Measurements from ENCODE around the gene SEMA3E.

The SEMA3E gene

DNA sequence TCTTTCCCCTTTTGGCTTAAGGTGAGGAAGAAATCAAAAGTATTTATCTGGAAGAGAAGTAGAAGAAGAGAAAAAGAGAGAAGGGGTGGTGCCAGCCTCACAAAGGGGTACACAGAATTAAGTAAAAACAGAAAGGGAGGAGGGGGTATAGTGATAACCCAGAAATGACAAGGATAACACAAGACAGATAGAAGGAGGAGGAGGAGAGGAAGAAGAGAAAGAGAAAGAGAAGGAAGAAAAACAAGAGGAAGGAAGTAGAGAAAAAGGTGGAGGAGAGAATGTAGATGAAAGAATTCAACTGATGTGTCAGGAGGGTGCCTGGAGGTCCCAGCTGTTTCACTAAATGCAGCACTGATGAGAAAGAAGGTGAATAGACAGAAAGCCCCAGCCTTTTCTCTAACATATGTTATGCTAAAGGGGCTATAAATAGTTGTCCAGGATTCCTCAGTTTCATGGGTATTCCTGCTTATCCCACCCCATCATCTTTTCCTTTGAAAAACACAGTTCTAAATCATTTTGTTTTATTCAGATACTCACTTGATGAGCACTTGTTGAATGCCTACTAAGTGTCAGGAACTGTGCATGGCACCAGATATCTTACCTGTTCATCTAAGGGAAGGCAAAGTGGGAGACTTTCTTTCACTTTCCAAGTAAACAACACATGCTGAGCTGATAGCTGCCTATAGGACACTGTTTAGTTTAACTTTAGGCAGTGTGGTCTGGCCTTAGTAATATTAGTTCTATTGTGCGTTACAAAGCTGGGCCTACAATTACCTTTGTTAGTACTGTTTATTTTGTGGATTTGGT, 8.0 kb downstream of the SEMA3E start:
- no peak for DNase-seq (ENCODE audit: low spot score)

DNA sequence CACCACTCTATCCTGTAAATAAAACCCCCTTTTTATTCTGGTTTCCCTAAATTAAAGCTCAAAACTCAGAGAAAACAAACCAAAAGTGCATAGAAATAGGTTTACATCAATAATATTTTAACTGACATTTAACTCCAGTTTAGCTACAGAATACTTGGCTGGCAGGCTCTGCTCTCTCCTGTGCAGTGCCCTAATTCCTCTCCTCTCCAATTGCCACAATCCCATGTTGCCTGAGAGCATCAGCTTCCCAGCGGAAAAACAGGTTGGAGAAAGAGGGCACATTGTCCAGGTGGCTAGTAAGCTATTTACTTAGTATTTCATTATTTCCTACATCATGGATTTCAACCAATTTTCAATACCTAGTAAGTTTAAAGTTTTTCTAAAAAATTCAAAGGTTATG, 8.7 kb downstream of the SEMA3E start:
- DNase-seq (ENCODE audit: low spot score) = no peak

DNA sequence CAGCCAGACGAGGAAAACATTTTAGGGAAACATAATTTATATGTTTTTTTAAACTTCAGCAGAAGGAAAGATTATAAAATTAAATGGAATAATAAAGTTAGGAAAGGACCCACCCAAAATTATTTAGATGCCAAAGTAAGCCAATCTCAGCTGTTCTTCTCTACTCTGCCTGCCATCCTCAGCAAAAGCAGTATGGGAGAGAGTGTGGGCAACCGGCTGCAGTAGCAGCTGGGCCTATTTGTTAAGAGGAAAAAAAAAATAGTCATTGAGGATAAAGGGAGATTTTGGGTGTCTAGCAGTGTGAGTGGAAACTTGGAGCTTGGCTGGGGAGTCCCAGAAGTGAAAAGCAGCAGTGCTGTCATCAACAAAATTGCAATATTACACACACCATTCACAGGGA, 15.4 kb downstream of the SEMA3E start:
- DNase-seq (ENCODE audit: low spot score) = no peak

DNA sequence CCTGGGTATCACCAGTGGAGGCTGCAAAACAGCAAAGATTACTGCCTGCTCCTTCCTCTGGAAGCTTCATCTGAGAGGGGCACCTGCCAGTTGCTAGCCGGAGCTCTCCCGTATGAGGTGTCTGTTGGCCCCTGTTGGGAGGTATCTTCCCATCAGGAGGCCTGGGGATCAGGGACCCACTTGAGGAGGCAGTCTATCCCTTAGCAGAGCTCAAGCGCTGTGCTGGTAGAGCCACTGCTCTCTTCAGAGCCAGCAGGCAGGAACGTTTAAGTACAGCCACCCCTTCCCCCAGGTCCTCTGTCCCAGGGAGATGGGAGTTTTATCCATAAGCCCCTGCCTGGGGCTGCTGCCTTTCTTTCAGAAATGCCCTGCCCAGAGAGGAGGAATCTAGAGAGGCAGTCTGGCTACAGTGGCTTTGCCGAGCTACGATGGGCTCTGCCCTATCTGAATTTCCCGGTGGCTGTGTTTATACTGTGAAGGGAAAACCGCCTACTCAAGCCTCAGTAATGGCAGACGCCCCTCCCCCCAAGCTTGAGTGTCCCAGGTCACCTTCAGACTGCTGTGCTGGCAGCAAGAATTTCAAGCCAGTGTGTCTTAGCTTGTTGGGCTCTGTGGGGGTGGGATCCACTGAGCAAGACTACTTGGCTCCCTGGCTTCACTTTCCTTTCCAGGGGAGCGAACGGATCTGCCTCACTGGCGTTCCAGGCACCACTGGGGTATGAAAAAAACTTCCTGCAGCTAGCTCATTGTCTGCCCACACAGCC, 19.6 kb downstream of the SEMA3E start:
- DNase-seq (ENCODE audit: low spot score) = no peak

DNA sequence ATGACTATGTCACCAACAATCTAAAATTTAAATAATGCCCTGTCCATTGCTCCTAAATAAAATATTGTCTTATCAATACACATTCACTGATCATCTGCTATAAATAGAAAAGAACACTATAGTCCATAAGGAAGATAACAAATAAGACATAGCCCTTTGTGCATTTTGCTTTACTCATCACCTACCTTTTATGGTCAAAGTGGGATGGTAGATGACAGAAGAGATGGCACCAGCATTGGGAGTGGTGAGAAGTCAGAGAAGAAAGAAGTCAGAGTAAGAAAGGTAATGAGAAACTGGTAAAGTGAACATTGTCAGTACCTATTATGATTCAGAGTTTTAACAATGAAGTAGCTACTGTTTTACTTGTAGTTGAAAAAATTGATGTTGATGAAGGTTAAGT, 31.1 kb downstream of the SEMA3E start:
- no peak for DNase-seq (ENCODE audit: low spot score)

DNA sequence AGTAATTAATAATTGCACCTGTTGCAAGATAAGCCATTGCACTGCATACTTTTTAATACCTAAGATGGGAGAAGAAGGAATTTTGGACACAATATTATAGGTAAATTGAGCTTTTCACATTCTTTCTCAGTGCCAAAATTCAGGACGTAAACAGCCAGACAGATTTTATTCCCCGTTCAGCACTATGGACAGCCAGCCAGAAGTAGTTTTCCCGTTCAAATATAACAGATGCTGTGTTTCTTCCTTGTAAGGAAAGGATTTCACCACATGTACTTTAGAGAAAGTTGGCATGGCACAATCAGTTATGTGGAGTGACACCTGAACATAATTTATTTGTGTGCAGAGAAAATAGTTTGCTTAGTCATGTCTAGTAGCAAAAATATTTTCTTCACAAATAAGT, 34.8 kb downstream of the SEMA3E start:
- DNase-seq (ENCODE audit: low spot score) = no peak

DNA sequence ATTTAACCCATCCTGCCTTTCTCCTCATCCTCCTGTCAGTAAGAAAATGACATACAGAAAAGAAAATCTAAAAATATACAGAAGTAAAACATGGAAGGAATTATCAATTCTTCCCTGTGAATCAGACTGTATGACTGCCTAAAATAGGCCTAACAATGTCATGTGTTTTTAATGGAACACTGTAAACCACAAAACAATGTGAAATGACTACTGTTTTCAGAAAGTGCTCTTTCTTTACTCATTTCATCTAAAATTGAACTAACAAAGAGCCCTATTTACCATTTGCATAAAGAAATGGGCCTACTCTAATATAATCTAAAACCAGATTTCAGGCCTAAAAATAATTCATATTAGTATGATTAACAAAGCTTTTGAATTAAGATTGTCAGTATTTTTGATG, 35.7 kb downstream of the SEMA3E start:
- no peak for DNase-seq (ENCODE audit: low spot score)

DNA sequence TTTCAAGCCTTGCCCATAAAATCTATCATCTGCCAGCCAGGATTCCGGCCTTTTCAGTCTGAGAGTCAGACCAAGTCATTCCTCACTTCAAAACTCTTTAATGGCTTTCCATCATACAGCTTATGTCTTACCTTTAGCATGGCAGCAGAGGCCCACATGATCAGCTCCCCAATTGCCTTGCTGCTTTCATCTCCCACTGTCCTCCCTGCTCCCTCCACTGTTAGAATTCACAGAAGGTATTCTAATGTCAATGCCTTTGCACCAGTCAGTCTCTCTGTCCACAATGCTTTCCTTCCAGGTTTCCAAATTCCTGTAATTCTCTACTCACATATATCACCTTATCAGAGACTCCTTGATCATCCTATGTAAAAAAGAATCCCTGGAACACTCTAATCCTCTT, 37.2 kb downstream of the SEMA3E start:
- no peak for DNase-seq (ENCODE audit: low spot score)

DNA sequence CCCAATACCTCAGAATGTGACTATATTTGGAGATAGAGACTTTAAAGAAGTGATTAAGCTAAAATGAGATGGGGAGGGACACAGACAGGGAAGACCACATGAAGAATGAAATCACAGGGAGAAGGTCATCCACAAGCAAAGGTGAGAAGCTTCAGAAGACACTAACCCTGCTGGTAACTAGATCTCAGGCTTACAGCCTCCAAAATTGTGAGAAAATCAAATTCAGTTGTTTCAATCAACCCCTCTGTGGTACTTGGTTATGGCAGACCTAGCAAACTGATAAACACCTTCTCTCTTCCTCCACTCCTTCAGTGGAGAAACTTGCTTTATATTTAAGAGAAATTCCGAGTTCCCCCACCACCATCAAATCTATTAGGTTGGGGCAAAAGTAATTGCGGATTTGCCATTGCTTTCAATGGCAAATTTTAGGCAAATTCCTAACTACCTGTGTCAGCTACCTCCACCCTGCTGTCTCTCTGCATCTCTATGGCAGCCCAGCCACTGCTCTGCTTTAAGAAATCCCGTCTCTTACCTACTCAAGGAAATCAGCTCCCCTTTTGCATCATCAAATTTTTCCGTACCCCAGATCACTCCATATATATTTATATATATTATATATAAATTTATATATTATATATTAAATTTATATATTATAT, 38.2 kb downstream of the SEMA3E start:
- DNase-seq (ENCODE audit: low spot score) = no peak

DNA sequence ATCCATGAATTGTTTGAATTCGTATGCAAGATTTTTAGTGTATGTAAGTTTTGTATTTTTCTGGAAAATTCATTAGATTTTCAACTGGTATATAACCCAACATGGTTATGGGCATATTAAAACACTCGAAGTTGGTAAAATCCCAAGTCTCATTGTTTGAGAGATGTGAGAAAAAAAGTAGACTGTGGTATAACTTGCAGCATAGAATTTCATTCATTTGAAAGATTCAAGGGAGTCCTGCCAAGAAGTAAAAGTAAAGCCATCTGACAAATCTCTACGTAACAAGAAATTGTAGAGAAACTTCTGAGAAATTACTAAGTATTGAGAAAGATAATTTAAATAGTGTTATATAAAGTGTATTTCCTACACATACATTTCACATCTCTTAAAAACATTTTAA, 40.2 kb downstream of the SEMA3E start:
- DNase-seq (ENCODE audit: low spot score) = no peak

DNA sequence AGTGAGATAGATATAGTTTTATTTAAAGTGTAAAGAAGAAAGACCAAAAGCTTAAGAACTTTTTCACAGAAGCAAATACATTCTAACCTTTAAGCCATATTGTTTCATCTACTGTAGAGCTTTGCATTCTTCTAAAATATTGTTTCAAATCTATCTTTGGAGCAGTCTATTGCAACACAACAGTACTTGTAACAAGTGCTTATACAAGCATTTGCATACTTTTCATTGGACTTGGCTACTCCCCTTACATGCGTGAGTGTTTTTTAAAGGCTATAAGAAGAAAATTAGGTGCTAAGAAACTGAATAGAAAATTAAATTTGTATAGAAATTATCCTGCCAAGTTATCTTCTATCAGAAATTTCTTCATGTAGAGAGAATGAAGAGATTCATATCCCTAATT, 45.3 kb downstream of the SEMA3E start:
- DNase-seq (ENCODE audit: low spot score) = no peak

DNA sequence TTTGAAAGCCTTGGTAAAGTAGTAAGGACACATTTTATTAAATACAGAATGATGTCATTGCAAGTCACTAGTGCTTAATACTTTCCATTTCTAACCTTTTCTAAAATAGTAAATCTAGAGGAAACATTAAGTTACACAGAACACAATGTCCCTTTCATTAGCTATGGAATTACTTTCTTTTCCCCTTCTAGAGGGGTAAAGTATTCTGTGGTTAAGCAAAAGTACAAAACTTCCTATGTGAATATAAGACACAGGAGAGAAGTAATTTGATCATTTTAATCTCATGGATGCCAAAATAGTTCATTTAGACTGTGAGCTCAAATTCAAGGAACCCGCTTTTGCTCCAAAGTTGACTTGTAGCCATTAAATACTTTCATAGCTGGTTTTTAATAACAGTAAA, 49.8 kb downstream of the SEMA3E start:
- DNase-seq (ENCODE audit: low spot score) = no peak

DNA sequence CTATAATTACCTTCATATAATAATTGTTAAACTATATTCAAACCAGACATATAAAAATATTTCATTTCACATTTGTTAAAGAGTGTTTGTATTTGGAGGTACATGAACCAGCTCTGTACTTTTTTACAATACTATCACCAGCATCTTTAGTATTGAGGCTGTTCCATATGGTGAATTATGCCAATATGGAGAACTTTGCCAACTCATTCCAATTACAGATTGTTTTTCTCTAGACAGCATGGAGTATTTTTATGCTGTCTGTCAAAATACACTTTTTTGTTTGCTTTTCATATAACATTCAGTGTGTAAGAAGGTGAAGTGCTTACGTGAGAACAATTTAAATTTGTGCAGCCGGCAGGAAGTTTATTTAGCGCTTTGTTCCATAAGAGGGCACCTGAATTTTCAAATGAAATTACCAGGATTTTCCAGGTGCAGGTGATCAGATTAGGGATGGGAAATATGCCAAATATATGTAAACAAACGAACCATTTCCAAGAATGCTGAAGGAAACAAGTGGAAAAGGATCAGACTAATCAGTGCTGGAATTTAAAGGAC, 54.9 kb downstream of the SEMA3E start:
- no peak for DNase-seq (ENCODE audit: low spot score)

DNA sequence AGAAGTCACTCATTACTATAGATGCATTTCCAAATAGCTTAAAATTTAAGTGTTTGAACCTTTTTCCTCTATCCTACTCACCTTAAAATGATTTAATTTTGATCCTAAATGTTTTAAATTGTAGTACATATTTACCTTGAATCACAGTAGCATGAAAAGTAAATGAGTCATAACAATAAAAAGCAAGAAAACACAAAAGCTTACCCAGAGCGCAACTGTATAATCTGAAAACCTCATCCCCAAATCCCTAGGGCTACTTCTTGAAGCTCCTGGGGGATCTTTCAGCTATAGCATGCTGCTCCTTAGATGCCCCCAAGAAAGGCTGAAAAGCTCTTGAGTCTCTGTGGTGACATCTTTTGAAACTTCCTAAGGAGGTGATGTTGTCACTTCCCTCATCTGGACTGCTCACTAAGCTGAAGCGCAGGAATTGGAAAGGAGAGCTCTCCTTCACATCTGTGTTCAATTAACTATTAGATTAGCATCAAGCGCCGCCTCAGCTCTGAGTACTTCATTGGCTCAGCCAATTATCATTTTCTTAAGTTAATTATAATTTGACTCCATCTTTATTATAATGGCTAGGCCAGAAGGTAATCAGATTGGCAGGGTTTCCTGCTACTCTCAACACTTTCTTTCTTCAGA, 60.2 kb downstream of the SEMA3E start:
- no peak for DNase-seq (ENCODE audit: low spot score)

DNA sequence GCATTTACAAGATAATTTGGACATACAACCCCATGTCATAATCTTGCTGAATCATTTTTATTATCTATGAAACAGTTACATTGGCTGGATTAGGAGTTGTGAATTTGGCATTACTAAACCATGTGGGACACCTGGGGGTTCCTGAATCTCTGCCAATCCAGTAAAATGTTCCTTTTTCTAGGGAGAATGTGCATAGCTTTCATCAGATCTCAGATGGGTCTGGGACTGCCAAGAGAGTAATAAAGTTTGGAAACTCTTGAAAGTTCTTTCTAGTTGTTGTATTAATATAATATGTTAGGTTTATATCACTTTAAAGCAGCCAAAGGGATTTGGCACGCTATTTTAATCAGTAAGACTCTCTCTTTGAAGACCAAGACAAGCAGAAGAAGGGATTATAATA, 62.7 kb downstream of the SEMA3E start:
- no peak for DNase-seq (ENCODE audit: low spot score)

DNA sequence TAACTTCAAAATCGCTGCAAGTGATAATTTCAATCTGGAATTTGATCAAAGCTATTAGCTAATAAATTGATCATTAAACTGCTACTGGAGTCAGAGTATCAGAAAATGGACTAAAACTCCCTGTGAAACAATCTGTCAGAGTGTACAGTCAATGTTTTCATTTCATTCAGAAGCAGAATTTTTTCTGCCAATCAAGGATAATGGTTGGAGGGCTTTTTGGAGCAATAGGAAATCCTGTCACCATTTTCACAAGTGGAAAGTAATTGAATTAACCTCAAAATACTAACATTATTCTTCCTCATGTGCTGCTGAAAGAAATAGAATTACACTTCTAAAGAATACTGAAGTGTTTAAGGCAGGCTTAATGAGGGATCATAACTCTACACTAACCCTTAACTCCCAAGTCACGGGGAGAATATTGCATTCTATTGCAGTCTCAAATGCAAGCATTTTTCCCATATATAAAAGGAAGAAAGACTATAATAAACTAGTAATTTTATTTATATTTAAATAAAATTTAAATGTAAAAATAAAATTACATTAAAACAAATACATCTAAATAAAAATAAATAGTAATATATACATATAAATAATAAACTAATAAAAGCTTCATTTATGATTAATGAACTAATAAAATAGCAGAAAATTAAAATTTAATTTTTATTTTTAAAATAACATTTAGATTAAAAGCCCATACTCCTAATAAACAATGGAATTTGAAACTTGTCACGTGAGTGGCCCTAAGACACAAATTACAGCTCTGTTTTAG, 67.1 kb downstream of the SEMA3E start:
- DNase-seq (ENCODE audit: low spot score) = no peak

DNA sequence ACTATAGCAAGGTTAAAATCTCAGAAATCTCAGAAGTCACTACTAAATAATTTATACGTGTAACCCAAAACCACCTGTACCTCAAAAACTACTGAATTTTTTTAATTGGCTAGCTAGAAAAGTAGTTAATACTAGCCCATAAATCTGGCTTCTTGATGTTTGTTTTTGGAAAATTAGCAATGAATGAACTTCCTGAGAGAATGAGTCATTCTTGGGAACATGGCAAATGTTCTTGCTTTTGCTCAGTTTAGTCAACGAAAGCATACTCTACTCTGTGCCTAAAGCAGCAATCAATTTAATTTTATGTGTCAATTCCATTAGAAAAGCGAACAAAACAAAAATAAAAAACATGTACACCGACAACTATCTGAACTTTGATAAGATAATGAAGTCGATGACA, 69.2 kb downstream of the SEMA3E start:
- DNase-seq (ENCODE audit: low spot score) = no peak

DNA sequence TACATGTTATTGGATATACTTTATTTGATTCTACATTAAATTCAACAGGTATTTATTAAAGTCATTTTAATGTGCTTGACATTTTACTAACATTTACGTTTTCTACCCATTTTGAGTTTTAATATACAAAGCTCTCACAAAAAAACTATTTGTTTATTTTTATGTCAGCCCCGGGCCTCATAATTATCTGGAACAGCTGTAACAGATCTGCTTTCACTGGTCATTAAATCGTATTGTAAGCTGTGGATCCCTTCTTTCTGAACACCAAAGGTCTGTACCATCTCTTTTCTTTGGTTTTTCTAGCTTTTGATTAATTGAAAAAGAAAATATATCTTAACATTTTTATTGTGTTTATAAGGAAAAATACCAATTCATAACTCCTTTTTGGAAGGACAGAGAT, 73.5 kb downstream of the SEMA3E start:
- no peak for DNase-seq (ENCODE audit: low spot score)

DNA sequence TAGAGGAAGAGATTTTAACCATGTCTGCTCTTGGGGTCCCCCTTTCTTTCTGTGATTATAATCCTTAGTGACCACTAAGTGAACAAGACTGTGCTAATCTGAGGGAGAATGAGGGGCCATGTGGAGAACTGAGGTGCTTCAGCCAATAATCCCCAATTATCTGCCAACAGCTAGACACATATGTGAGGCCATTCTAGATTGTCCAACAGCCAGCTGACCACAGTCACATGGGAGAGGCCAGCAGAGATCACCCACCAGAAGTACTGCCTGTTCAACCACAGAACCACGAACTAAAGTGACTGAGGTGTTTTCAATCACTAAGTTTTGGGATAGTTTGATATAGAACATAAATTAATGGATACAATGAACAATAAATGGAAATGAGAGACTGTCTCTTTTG, 74.3 kb downstream of the SEMA3E start:
- DNase-seq (ENCODE audit: low spot score) = no peak

DNA sequence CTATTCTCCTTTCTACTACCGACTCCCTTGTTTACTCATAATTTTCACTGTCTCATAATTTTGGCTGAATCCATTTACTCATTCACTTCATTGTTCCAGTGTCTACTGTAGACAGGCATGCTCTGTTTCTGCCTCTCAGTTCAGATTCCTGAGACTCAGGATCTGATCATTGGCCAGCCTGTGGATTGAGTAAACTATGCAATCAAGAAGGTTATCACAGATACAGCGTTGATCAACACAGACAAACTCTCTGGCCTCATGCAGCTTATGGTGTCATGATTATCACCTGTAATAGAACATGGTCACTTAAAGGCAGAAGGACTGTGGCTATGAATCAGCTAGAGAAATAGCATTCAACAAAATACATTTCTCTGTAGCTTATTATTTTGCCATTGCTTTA, 86.0 kb downstream of the SEMA3E start:
- DNase-seq (ENCODE audit: low spot score) = no peak

DNA sequence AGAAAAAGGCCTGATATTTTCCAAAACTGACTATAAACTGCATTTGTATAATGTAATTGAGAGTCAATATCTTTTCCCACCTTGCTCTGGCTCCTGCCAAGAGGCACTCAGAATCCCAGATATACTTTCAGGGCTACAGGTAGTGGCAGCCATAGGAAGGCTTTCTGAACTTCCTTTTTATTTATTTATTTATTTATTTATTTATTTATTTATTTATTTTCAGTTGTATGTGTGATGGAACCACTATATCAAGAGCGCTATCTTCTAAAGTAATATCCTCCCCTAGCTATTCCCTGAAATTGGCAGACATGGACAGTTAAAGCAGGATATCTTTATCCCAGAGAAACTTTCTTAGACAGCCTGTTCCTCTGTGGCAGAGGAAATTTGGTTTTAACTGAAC, 86.7 kb downstream of the SEMA3E start:
- no peak for DNase-seq (ENCODE audit: low spot score)

DNA sequence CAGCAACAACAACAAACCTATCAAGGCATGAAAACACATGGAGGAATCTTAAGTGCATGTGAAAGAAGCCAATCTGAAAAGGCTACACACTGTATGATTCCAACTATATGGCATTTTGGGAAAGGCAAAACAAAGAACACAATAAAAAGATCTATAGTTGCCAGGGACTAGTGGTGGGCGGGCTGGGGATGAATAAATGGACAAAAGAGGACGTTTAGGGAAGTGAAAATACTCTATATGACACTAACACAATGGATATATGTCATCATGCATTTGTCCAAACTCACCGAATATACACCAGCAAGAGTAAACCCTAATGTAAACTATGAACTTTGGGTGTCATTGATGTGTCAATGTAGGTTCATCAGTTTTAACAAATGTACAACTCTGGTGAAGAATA, 89.1 kb downstream of the SEMA3E start:
- no peak for DNase-seq (ENCODE audit: low spot score)

Data from CD4-positive, alpha-beta T cell treated with Interleukin-2 at 100 ng/mL for 4 hours (primary cell).